MM.1S (cell line): ENCODE results near the gene SLC43A3.

Experiments
- DNase-seq: peaks from one replicate; pipeline ENCODE4 v3.0.0-alpha.2; 2015
- H2AFZ ChIP-seq: fragments of 300-600 bp; sonication (generic); 2 replicates; pipeline ENCODE4 v1.6.0; 2016; ENCODE audit warnings: antibody characterized with exemption, low read length
- H3F3A ChIP-seq: fragments of 300-600 bp; sonication (generic); 2 replicates; pipeline ENCODE4 v1.6.1; 2016; ENCODE audit warnings: mild to moderate bottlenecking, antibody characterized with exemption, low read length, moderate library complexity, mixed read lengths; ENCODE audit not compliant: insufficient read depth
- H3K27ac ChIP-seq: fragments of 300-600 bp; sonication (generic); 2 replicates; pipeline ENCODE4 v1.5.1; 2016; ENCODE audit warnings: mild to moderate bottlenecking, low read length
- H3K27me3 ChIP-seq: fragments of 300-600 bp; sonication (generic); replicated peaks from 2 replicates; pipeline ENCODE4 v1.6.0; 2016; ENCODE audit warnings: low read length; ENCODE audit not compliant: insufficient read depth
- H3K36me3 ChIP-seq: fragments of 300-600 bp; sonication (generic); replicated peaks from 2 replicates; pipeline ENCODE4 v1.6.1; 2016; ENCODE audit warnings: mild to moderate bottlenecking, low read length, mixed read lengths; ENCODE audit not compliant: insufficient read depth
- H3K4me1 ChIP-seq: fragments of 300-600 bp; sonication (generic); 2 replicates; pipeline ENCODE4 v1.6.1; 2016; ENCODE audit warnings: low read length, mixed read lengths
- H3K4me2 ChIP-seq: fragments of 300-600 bp; sonication (generic); 2 replicates; pipeline ENCODE4 v1.6.0; 2016; ENCODE audit warnings: low read depth, low read length
- H3K4me3 ChIP-seq: fragments of 300-600 bp; sonication (generic); 2 replicates; pipeline ENCODE4 v1.5.1; 2016; ENCODE audit warnings: low read length, mixed read lengths
- H3K79me2 ChIP-seq: fragments of 300-600 bp; sonication (generic); 2 replicates; pipeline ENCODE4 v1.6.1; 2016; ENCODE audit warnings: mixed run types, low read length, mixed read lengths
- H3K9ac ChIP-seq: fragments of 300-600 bp; sonication (generic); 2 replicates; pipeline ENCODE4 v1.6.1; 2016; ENCODE audit warnings: low read length, mixed read lengths
- H3K9me2 ChIP-seq: fragments of 300-600 bp; sonication (generic); replicated peaks from 2 replicates; pipeline ENCODE4 v1.6.1; 2016; ENCODE audit warnings: mild to moderate bottlenecking, low read length, mixed read lengths; ENCODE audit not compliant: insufficient read depth
- H3K9me3 ChIP-seq: fragments of 300-600 bp; sonication (generic); replicated peaks from 2 replicates; pipeline ENCODE4 v1.6.1; 2016; ENCODE audit warnings: mild to moderate bottlenecking, low read length, mixed read lengths; ENCODE audit not compliant: insufficient read depth
- H4K20me1 ChIP-seq: fragments of 300-600 bp; sonication (generic); 2 replicates; pipeline ENCODE4 v1.6.1; 2016; ENCODE audit warnings: mild to moderate bottlenecking, low read length, moderate library complexity, mixed read lengths; ENCODE audit not compliant: insufficient read depth
- EZH2 ChIP-seq: fragments of 300-600 bp; sonication (generic); optimal IDR thresholded peaks from 2 replicates; pipeline ENCODE3; 2017; ENCODE audit warnings: low read depth, mild to moderate bottlenecking, antibody characterized with exemption, low read length, mixed read lengths
- EZH2phosphoT487 ChIP-seq: fragments of 300-600 bp; sonication (generic); IDR thresholded peaks from 2 replicates; pipeline ENCODE4 v1.6.1; 2018; ENCODE audit warnings: antibody characterized with exemption, low read length
- TF ChIP-seq, protein P1 (sequence below): fragments of 300-600 bp; sonication (generic); IDR thresholded peaks from 2 replicates; pipeline ENCODE4 v1.5.1; 2016; ENCODE audit warnings: antibody characterized with exemption, low read length, mixed read lengths

SLC43A3 gene

GRCh38 chr11:57414612-57415212 is 12.2 kb downstream of the SLC43A3 start:
- TF ChIP-seq, protein P1, sequence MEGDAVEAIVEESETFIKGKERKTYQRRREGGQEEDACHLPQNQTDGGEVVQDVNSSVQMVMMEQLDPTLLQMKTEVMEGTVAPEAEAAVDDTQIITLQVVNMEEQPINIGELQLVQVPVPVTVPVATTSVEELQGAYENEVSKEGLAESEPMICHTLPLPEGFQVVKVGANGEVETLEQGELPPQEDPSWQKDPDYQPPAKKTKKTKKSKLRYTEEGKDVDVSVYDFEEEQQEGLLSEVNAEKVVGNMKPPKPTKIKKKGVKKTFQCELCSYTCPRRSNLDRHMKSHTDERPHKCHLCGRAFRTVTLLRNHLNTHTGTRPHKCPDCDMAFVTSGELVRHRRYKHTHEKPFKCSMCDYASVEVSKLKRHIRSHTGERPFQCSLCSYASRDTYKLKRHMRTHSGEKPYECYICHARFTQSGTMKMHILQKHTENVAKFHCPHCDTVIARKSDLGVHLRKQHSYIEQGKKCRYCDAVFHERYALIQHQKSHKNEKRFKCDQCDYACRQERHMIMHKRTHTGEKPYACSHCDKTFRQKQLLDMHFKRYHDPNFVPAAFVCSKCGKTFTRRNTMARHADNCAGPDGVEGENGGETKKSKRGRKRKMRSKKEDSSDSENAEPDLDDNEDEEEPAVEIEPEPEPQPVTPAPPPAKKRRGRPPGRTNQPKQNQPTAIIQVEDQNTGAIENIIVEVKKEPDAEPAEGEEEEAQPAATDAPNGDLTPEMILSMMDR: no peak
- no peak for TF ChIP-seq EZH2phosphoT487
- no peak for TF ChIP-seq EZH2
- Histone ChIP-seq H2AFZ (no peak overlapping the region), H3K27me3 (no peaks in the 10 kb centered on the region), H3K9me2 (no peaks in the 10 kb centered on the region), H3K27ac (no peak overlapping the region), H3K79me2 (no peaks in the 10 kb centered on the region), H3K4me3 (no peak overlapping the region), H4K20me1 (no peaks in the 10 kb centered on the region), H3F3A (no peaks in the 10 kb centered on the region), H3K9ac (no peak overlapping the region), H3K36me3 (no peaks in the 10 kb centered on the region), H3K4me2 (no peak overlapping the region), H3K4me1 (no peaks in the 10 kb centered on the region), H3K9me3 (no peaks in the 10 kb centered on the region)
- DNase-seq: no peak

GRCh38 chr11:57413681-57414080 is 13.2 kb downstream of the SLC43A3 start:
- no peaks in the 10 kb centered on the region for H3K9me2 ChIP-seq
- no peak overlapping the region for H3K27ac ChIP-seq
- no peaks in the 10 kb centered on the region for H3F3A ChIP-seq
- TF ChIP-seq EZH2 (no peak), EZH2phosphoT487 (no peak)
- TF ChIP-seq, protein P1: no peak
- H3K9me3 ChIP-seq: no peaks in the 10 kb centered on the region
- H3K9ac ChIP-seq: no peak overlapping the region
- no peaks in the 10 kb centered on the region for H3K27me3 ChIP-seq
- no peaks in the 10 kb centered on the region for H3K79me2 ChIP-seq
- no peaks in the 10 kb centered on the region for H3K36me3 ChIP-seq
- no peak overlapping the region for H2AFZ ChIP-seq
- H3K4me1 ChIP-seq: no peaks in the 10 kb centered on the region
- no peak overlapping the region for H3K4me2 ChIP-seq
- no peaks in the 10 kb centered on the region for H4K20me1 ChIP-seq
- no peak overlapping the region for H3K4me3 ChIP-seq
- DNase-seq: no peak

DNA sequence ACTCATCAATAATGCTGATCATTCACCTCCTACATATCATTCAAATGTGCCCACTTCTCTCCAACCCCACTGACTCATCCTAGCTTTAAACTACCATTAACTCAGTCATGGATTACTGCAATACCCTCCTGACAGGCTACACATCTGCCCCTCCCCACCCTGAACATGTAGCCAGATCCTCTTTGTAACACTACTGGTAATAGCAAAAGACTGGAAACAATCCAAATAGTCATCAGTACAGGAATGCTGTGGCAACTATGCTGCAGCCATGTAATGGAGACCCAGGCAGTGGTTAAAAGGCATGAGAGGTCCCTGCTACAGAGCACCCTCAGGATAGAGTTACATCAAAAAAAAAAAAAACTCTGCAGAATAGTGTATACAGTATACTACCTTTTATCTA is 16.6 kb downstream of the SLC43A3 start:
- H3K4me3 ChIP-seq: no peak overlapping the region
- TF ChIP-seq EZH2 (no peak), EZH2phosphoT487 (no peak)
- TF ChIP-seq, protein P1: no peak
- no peak for DNase-seq
- H3F3A ChIP-seq: no peaks in the 10 kb centered on the region
- no peak overlapping the region for H2AFZ ChIP-seq
- H3K27me3 ChIP-seq: no peaks in the 10 kb centered on the region
- no peaks in the 10 kb centered on the region for H3K9me2 ChIP-seq
- H3K36me3 ChIP-seq: no peaks in the 10 kb centered on the region
- no peaks in the 10 kb centered on the region for H3K9me3 ChIP-seq
- no peak overlapping the region for H3K27ac ChIP-seq
- no peaks in the 10 kb centered on the region for H3K79me2 ChIP-seq
- no peak overlapping the region for H3K4me2 ChIP-seq
- H4K20me1 ChIP-seq: no peaks in the 10 kb centered on the region
- no peak overlapping the region for H3K9ac ChIP-seq
- no peaks in the 10 kb centered on the region for H3K4me1 ChIP-seq
